HCT116 (cell line): ENCODE measurements around the gene MKI67. TPM values are rescaled to one million over a fixed set of nuclear protein-coding genes. Genes with fewer than 3 reads are reported as not detected.

Experiments used
- ATAC-seq: fragments of 200-7000 bp; cut with Tn5 transposase; 2 replicates; pipeline ENCODE4 v1.9.1; 2020; ENCODE audit warnings: mild to moderate bottlenecking, moderate library complexity
- BruUV-seq: library from RNA; stranded (reverse); fragments of 400-500 nt; replicated peaks from 2 replicates; lab custom pipeline; 2021; lab: Mats Ljungman, UMichigan
- CTCF ChIA-PET: fragments of 300-600 bp; sonication (Branson Sonifier 250); formaldehyde crosslinking; loops from one replicate; lab custom pipeline; 2021; ENCODE audit warnings: antibody characterized with exemption; lab: Charles Lee
- POLR2A ChIA-PET: fragments of 300-600, 350-600 bp; sonication (Branson Sonifier 250); formaldehyde crosslinking; loops from one replicate; lab custom pipeline; 2021; ENCODE audit warnings: antibody characterized with exemption; lab: Charles Lee
- RAD21 ChIA-PET, 2 experiments: fragments of 300-600 bp; sonication (Branson Sonifier 250); formaldehyde crosslinking; loops; one replicate each; lab custom pipeline; 2023; ENCODE audit warnings: low total read pairs in 2 of 2; ENCODE audit not compliant: uncharacterized antibody in 2 of 2, unreplicated experiment in 2 of 2, low non-redundant PET in 1 of 2; lab: Charles Lee
- DNase-seq: peaks from one replicate; pipeline ENCODE4 v3.0.0-alpha.2; 2010; ENCODE audit warnings: low read depth, low spot score
- H2AFZ ChIP-seq: fragments of 200-600 bp; shearing (Covaris generic), sonication (generic); 2 replicates; pipeline ENCODE4 v1.6.1; 2017; ENCODE audit warnings: low read depth, mixed run types, mixed read lengths, antibody characterized with exemption, low read length; ENCODE audit not compliant: poor library complexity, severe bottlenecking
- H3K27ac ChIP-seq: 2 replicates; pipeline ENCODE4 v1.5.1; 2012; ENCODE audit warnings: low read depth, low read length
- H3K27me3 ChIP-seq: fragments of 200-600 bp; sonication (generic); 2 replicates; pipeline ENCODE4 v1.6.1; 2016; ENCODE audit warnings: mixed run types, low read length, mixed read lengths; ENCODE audit not compliant: insufficient read depth
- H3K36me3 ChIP-seq, 2 experiments: fragments of 200-500 bp in 1 of 2; fragments of 200-600 bp in 1 of 2; sonication (Bioruptor generic) in 1 of 2; sonication (generic) in 1 of 2; 2 replicates each; pipeline versions ENCODE4 v1.5.1 to v1.6.1; 2014 to 2016; ENCODE audit warnings: low read length in 2 of 2, inconsistent platforms in 1 of 2, mixed read lengths in 1 of 2, mixed run types in 1 of 2; ENCODE audit not compliant: insufficient read depth in 2 of 2, control insufficient read depth in 1 of 2
- H3K4me1 ChIP-seq, 2 experiments: fragments of 200-600 bp in 1 of 2; sonication (generic) in 1 of 2; 2 replicates each; pipeline versions ENCODE4 v1.5.1 to v1.6.1; 2012 to 2017; ENCODE audit warnings: low read length in 2 of 2, inconsistent platforms in 1 of 2, mild to moderate bottlenecking in 1 of 2, mixed read lengths in 1 of 2, mixed run types in 1 of 2, moderate library complexity in 1 of 2; ENCODE audit not compliant: insufficient read depth in 2 of 2, control insufficient read depth in 1 of 2
- H3K4me2 ChIP-seq: fragments of 200-600 bp; sonication (generic); 2 replicates; pipeline ENCODE4 v1.6.1; 2017; ENCODE audit warnings: mixed run types, low read length, mixed read lengths
- H3K4me3 ChIP-seq, 2 experiments: fragments of 200-600 bp in 1 of 2; sonication (generic) in 1 of 2; replicated peaks in 1 of 2; 2 replicates each; pipeline ENCODE4 v1.5.1; 2011 to 2016; ENCODE audit warnings: low read length in 2 of 2, control low read depth in 1 of 2, low read depth in 1 of 2, mild to moderate bottlenecking in 1 of 2, mixed read lengths in 1 of 2, mixed run types in 1 of 2
- H3K79me2 ChIP-seq: fragments of 200-600 bp; sonication (generic); 2 replicates; pipeline ENCODE4 v1.6.1; 2017; ENCODE audit warnings: mild to moderate bottlenecking, mixed run types, low read length, moderate library complexity, mixed read lengths; ENCODE audit not compliant: insufficient read depth
- H3K9ac ChIP-seq: fragments of 200-600 bp; sonication (generic); 2 replicates; pipeline ENCODE4 v1.6.1; 2016; ENCODE audit warnings: low read length, mixed read lengths
- H3K9me2 ChIP-seq: fragments of 200-600 bp; sonication (generic), shearing (Covaris generic); 2 replicates; pipeline ENCODE4 v1.6.1; 2017; ENCODE audit warnings: mixed run types, mild to moderate bottlenecking, moderate library complexity; ENCODE audit not compliant: insufficient read depth
- H3K9me3 ChIP-seq, 2 experiments: fragments of 200-500 bp in 1 of 2; fragments of 200-600 bp in 1 of 2; sonication (Bioruptor generic) in 1 of 2; sonication (generic) in 1 of 2; 2 replicates each; pipeline ENCODE4 v1.6.1; 2014 to 2017; ENCODE audit warnings: low read length in 2 of 2, mixed read lengths in 2 of 2, inconsistent platforms in 1 of 2, low read depth in 1 of 2, mild to moderate bottlenecking in 1 of 2, mixed run types in 1 of 2, moderate library complexity in 1 of 2; ENCODE audit not compliant: control insufficient read depth in 1 of 2, insufficient read depth in 1 of 2
- H4K20me1 ChIP-seq: fragments of 200-600 bp; sonication (generic), shearing (Covaris generic); 2 replicates; pipeline ENCODE4 v1.6.1; 2017; ENCODE audit warnings: mixed run types, mild to moderate bottlenecking, moderate library complexity; ENCODE audit not compliant: insufficient read depth
- CBX3 ChIP-seq: IDR thresholded peaks from 2 replicates; pipeline ENCODE4 v1.6.1; 2012; ENCODE audit warnings: low read depth
- CEBPB ChIP-seq: IDR thresholded peaks from 2 replicates; pipeline ENCODE4 v1.6.1; 2012; ENCODE audit warnings: low read depth
- EGR1 ChIP-seq: IDR thresholded peaks from 2 replicates; pipeline ENCODE4 v1.6.1; 2012; ENCODE audit warnings: low read depth
- EZH2phosphoT487 ChIP-seq: fragments of 200-600 bp; IDR thresholded peaks from 2 replicates; pipeline ENCODE4 v1.6.1; 2018; ENCODE audit warnings: antibody characterized with exemption, borderline replicate concordance
- JUND ChIP-seq: IDR thresholded peaks from 2 replicates; pipeline ENCODE4 v1.6.1; 2012
- POLR2AphosphoS5 ChIP-seq: IDR thresholded peaks from 2 replicates; pipeline ENCODE4 v1.6.1; 2011; ENCODE audit warnings: mild to moderate bottlenecking, low read depth, low read length, moderate library complexity
- RAD21 ChIP-seq: IDR thresholded peaks from 2 replicates; pipeline ENCODE4 v1.6.1; 2012; ENCODE audit warnings: low read depth, mild to moderate bottlenecking
- SIN3A ChIP-seq: IDR thresholded peaks from 2 replicates; pipeline ENCODE4 v1.6.1; 2012; ENCODE audit warnings: low read depth
- SP1 ChIP-seq: IDR thresholded peaks from 2 replicates; pipeline ENCODE4 v1.6.1; 2012; ENCODE audit warnings: low read depth
- TCF7L2 ChIP-seq: IDR thresholded peaks from 2 replicates; pipeline ENCODE4 v1.7.0; 2011; ENCODE audit warnings: borderline replicate concordance, inconsistent platforms; ENCODE audit not compliant: insufficient read depth, insufficient read length; ENCODE audit errors: extremely low read depth
- YY1 ChIP-seq: IDR thresholded peaks from 2 replicates; pipeline ENCODE4 v1.6.1; 2011; ENCODE audit warnings: low read length, low read depth, moderate library complexity, mild to moderate bottlenecking; ENCODE audit not compliant: insufficient replicate concordance; ENCODE audit errors: extremely low read depth
- ZFX ChIP-seq: fragments of 450-650 bp; IDR thresholded peaks from 2 replicates; pipeline ENCODE4 v1.6.1; 2017
- ZNF274 ChIP-seq: fragments of 200-500 bp; sonication (Bioruptor generic); IDR thresholded peaks from 2 replicates; pipeline ENCODE4 v1.6.1; 2014; ENCODE audit warnings: mild to moderate bottlenecking, low read depth, low read length, inconsistent platforms
- intact Hi-C: fragments of 100-400 bp; cut with micrococcal nuclease; formaldehyde crosslinking; loops from 2 replicates; pipeline ENCODE4 v1.10.0; 2022
- total RNA-seq: library from RNA; stranded (reverse); gene quantifications from one replicate; pipeline ENCODE4 v1.2.1, GENCODE V29; 2021; ENCODE audit not compliant: unreplicated experiment
- TF ChIP-seq, protein P1 (sequence below): IDR thresholded peaks from 2 replicates; pipeline ENCODE4 v1.6.1; 2011; ENCODE audit warnings: mild to moderate bottlenecking, low read length, moderate library complexity; ENCODE audit not compliant: insufficient replicate concordance; ENCODE audit errors: extremely low read depth
- TF ChIP-seq, protein P2 (sequence below): IDR thresholded peaks from 2 replicates; pipeline ENCODE4 v1.6.1; 2012
- TF ChIP-seq, protein P3 (sequence below): IDR thresholded peaks from 2 replicates; pipeline ENCODE4 v1.6.1; 2012

MKI67 gene
- total RNA-seq, 1 experiment from 2014 or later, result 202 TPM

DNA sequence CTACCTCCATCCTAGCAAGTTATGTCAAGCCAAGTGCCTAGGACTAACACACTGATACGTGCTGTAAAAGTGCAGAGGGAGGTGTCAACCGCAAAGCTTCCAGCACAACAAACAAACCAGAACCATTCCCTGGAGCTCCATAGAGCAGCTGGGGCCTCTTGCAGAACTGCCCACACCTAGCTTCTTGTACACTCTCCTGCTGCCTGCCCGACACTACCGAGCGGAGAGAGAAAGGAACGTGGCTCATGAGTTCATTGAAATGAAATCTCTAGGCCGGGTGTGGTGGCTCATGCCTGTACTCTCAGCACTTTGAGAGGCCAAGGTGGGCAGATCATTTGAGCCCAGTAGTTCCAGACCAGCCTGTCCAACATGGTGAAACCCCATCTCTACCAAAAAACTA, 73.5 kb downstream of the MKI67 start (continued):
- TF ChIP-seq, protein P1, sequence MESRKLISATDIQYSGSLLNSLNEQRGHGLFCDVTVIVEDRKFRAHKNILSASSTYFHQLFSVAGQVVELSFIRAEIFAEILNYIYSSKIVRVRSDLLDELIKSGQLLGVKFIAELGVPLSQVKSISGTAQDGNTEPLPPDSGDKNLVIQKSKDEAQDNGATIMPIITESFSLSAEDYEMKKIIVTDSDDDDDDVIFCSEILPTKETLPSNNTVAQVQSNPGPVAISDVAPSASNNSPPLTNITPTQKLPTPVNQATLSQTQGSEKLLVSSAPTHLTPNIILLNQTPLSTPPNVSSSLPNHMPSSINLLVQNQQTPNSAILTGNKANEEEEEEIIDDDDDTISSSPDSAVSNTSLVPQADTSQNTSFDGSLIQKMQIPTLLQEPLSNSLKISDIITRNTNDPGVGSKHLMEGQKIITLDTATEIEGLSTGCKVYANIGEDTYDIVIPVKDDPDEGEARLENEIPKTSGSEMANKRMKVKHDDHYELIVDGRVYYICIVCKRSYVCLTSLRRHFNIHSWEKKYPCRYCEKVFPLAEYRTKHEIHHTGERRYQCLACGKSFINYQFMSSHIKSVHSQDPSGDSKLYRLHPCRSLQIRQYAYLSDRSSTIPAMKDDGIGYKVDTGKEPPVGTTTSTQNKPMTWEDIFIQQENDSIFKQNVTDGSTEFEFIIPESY, result no peak
- TF ChIP-seq EGR1, result no peak
- TF ChIP-seq, all 23 proteins: peak for 0

DNA sequence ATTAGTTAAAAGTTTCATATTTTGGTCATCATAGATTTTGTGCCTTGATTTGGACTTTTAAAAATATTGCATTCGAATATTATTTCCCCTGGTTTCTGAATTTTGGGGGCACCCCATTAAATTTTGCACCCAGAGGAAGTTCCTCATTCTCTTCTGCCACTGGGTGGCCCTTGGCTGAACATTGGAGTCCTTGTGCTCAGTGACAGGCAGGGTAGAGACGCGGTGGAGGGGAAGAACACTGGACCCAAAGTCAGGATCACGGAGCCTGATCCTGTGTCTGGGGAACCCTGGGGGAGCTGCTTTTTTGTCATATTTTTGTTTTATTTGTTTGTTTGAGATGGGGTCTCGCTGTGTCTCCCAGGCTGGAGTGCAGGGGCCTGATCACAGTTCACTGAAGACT, 74.7 kb downstream of the MKI67 start:
- no TSS peak for BruUV-seq
- Histone ChIP-seq H3K36me3 (no peaks in the 10 kb centered on the region), H3K4me2 (no peak overlapping the region), H3K4me1 (peaks cover 10 to 20% of the 10 kb centered on the region in 2 experiments; a peak in 3 of 4 replicates), H3K4me3 (no peak overlapping the region), H3K27me3 (no peaks in the 10 kb centered on the region), H3K9me2 (no peaks in the 10 kb centered on the region), H3K9ac (no peak overlapping the region), H4K20me1 (no peaks in the 10 kb centered on the region), H2AFZ (no peak overlapping the region), H3K27ac (no peak overlapping the region), H3K79me2 (no peaks in the 10 kb centered on the region), H3K9me3 (no peaks in the 10 kb centered on the region)
- POLR2A ChIA-PET, result no interaction called here
- RAD21 ChIA-PET, result no interaction called here
- ATAC-seq (no peak), DNase-seq (no peak)
- intact Hi-C loops, result no loop called here
- no peak for TF ChIP-seq YY1
- TF ChIP-seq CBX3, result no peak
- TF ChIP-seq SP1, result no peak
- TF ChIP-seq JUND, result no peak
- TF ChIP-seq CEBPB, result no peak
- no peak for TF ChIP-seq ZFX
- TF ChIP-seq EGR1, result no peak
- TF ChIP-seq RAD21, result no peak
- TF ChIP-seq EZH2phosphoT487, result no peak
- TF ChIP-seq ZNF274, result no peak
- TF ChIP-seq, protein P2, sequence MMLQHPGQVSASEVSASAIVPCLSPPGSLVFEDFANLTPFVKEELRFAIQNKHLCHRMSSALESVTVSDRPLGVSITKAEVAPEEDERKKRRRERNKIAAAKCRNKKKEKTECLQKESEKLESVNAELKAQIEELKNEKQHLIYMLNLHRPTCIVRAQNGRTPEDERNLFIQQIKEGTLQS, result no peak
- TF ChIP-seq TCF7L2, result no peak
- TF ChIP-seq POLR2AphosphoS5, result no peak
- TF ChIP-seq, protein P3, sequence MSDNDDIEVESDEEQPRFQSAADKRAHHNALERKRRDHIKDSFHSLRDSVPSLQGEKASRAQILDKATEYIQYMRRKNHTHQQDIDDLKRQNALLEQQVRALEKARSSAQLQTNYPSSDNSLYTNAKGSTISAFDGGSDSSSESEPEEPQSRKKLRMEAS, result no peak
- no peak for TF ChIP-seq SIN3A
- CTCF ChIA-PET, result interaction anchor here (1.4 to 1.5 kb wide), 2 partner anchors 16 to 18 kb away, joined by 3 to 4 read pairs; no protein-coding TSS in a partner anchor
